Fibroblast of lung (primary cell): ENCODE data around the gene SEC14L2. TPM values are rescaled to one million over a fixed set of nuclear protein-coding genes. Genes with fewer than 3 reads are reported as not detected.

ENCODE experiments used
- DNase-seq, 2 donors: peaks; one replicate each; pipeline versions ENCODE4 v3.0.0 to v3.0.0-alpha.2; 2010; ENCODE audit warnings: low read depth in 2 of 2
- H2AFZ ChIP-seq: 2 replicates; pipeline ENCODE4 v1.5.1; 2012; ENCODE audit warnings: low read length, control low read depth, inconsistent platforms
- H3K27ac ChIP-seq: 2 replicates; pipeline ENCODE4 v1.5.1; 2011; ENCODE audit warnings: low read length, control low read depth; ENCODE audit not compliant: insufficient read depth
- H3K27me3 ChIP-seq: 2 replicates; pipeline ENCODE4 v1.5.1; 2011; ENCODE audit warnings: mild to moderate bottlenecking, low read length; ENCODE audit not compliant: control insufficient read depth, insufficient read depth
- H3K36me3 ChIP-seq: 2 replicates; pipeline ENCODE4 v1.5.1; 2011; ENCODE audit warnings: low read length; ENCODE audit not compliant: control insufficient read depth, insufficient read depth
- H3K4me1 ChIP-seq: 2 replicates; pipeline ENCODE4 v1.5.1; 2011; ENCODE audit warnings: low read length; ENCODE audit not compliant: control insufficient read depth, insufficient read depth; ENCODE audit errors: extremely low read depth
- H3K4me2 ChIP-seq: 2 replicates; pipeline ENCODE4 v1.5.1; 2011; ENCODE audit warnings: low read length, control low read depth; ENCODE audit not compliant: insufficient read depth; ENCODE audit errors: extremely low read depth
- H3K4me3 ChIP-seq, 4 experiments: fragments of 200-600 bp in 1 of 4; sonication (generic) in 1 of 4; replicated peaks in 1 of 4; 2 replicates each; pipeline ENCODE4 v1.5.1; 2011 to 2016; ENCODE audit warnings: low read length in 4 of 4, low read depth in 3 of 4, mild to moderate bottlenecking in 3 of 4, control low read depth in 2 of 4, inconsistent platforms in 1 of 4, mixed read lengths in 1 of 4; ENCODE audit not compliant: insufficient read depth in 1 of 4; ENCODE audit errors: control extremely low read depth in 1 of 4
- H3K79me2 ChIP-seq: 2 replicates; pipeline ENCODE4 v1.5.1; 2012; ENCODE audit warnings: mild to moderate bottlenecking, low read length, inconsistent platforms; ENCODE audit not compliant: control insufficient read depth, insufficient read depth
- H3K9ac ChIP-seq: 2 replicates; pipeline ENCODE4 v1.5.1; 2011; ENCODE audit warnings: mild to moderate bottlenecking, low read length, control low read depth; ENCODE audit not compliant: insufficient read depth
- H3K9me3 ChIP-seq: 2 replicates; pipeline ENCODE4 v1.5.1; 2012; ENCODE audit warnings: low read depth, low read length; ENCODE audit not compliant: control insufficient read depth, insufficient read depth
- H4K20me1 ChIP-seq: 2 replicates; pipeline ENCODE4 v1.5.1; 2011; ENCODE audit warnings: low read length; ENCODE audit not compliant: control insufficient read depth, insufficient read depth; ENCODE audit errors: extremely low read depth
- CTCF ChIP-seq, 2 donors: IDR thresholded peaks in 1 of 2; conservative IDR thresholded peaks in 1 of 2; 1 replicate in 1 of 2; 2 replicates in 1 of 2; pipeline ENCODE4 v1.5.1; 2011 to 2012; ENCODE audit warnings: low read length in 2 of 2, control low read depth in 1 of 2, inconsistent platforms in 1 of 2, low read depth in 1 of 2, mild to moderate bottlenecking in 1 of 2
- EZH2 ChIP-seq: IDR thresholded peaks from 2 replicates; pipeline ENCODE4 v1.5.1; 2012; ENCODE audit warnings: low read length, control low read depth, mild to moderate bottlenecking; ENCODE audit errors: missing control alignments
- polyA plus RNA-seq, 2 donors: library from polyadenylated mRNA; depleted of rRNA in 1 of 2; stranded (reverse) in 1 of 2; unstranded in 1 of 2; fragments of >200 nt; gene quantifications; 2 replicates each; pipeline ENCODE4 v1.2.1, GENCODE V29; 2011 to 2012; ENCODE audit warnings: missing spikeins in 1 of 2
- total RNA-seq: library from RNA; depleted of rRNA; stranded (reverse); fragments of >200 nt; gene quantifications from 2 replicates; pipeline ENCODE4 v1.2.1, GENCODE V29; 2014

Gene SEC14L2
- total and polyA plus RNA-seq, 2 donors (not counting 1 experiment from before 2014, with no cell fraction given), result 5.8 to 10.2 TPM

- Histone ChIP-seq H3K27me3 (no peaks in the 10 kb centered on the region), H3K9me3 (no peaks in the 10 kb centered on the region), H3K79me2 (no peaks in the 10 kb centered on the region), H3K9ac (peak within 1 kb of the TSS; percentile 69), H4K20me1 (no peaks in the 10 kb centered on the region), H3K4me3 (peak within 1 kb of the TSS; percentile 58 to 73 (median 63)), H3K36me3 (no peaks in the 10 kb centered on the region), H3K27ac (peak within 1 kb of the TSS; percentile 93), H3K4me1 (peaks cover 32% of the 10 kb centered on the region), H3K4me2 (peak within 1 kb of the TSS; percentile 67), H2AFZ (peak within 1 kb of the TSS; percentile 39)
- DNase-seq, result peak; percentile 63 to 67
- TF ChIP-seq EZH2 (no peak), CTCF (conservative IDR thresholded peaks at IDR 0.05 in 1 of 2, IDR thresholded peaks at IDR 0.05 in 1 of 2; ENCODE audit: low read depth in 1 of 2, low read length in 2 of 2) (no peak)
These were observed 29.0 kb downstream of the SEC14L2 start, which contains the start of gene MTFP1 for GRCh38 chr22:30425616-30426387. MTFP1 (plus strand) TSS chr22:30425768; CDS start chr22:30425880, 112 bp downstream.

GRCh38 chr22:30426388-30427353 lies 29.9 kb downstream of the SEC14L2 start:
- DNase-seq, result peak; percentile 64 to 73
- no peaks in the 10 kb centered on the region for H3K27me3 ChIP-seq
- H2AFZ ChIP-seq, result peak overlapping the region; percentile 39
- H3K9ac ChIP-seq, result peak overlapping the region; percentile 69
- no peak for TF ChIP-seq EZH2
- peak; percentile 72 to 77 for TF ChIP-seq CTCF (conservative IDR thresholded peaks at IDR 0.05 in 1 of 2, IDR thresholded peaks at IDR 0.05 in 1 of 2; ENCODE audit: low read depth in 1 of 2, low read length in 2 of 2)
- H3K4me2 ChIP-seq, result peak overlapping the region; percentile 67
- peaks cover 23% of the 10 kb centered on the region for H3K4me1 ChIP-seq
- no peaks in the 10 kb centered on the region for H3K9me3 ChIP-seq
- no peaks in the 10 kb centered on the region for H3K79me2 ChIP-seq
- H3K36me3 ChIP-seq, result no peaks in the 10 kb centered on the region
- peak overlapping the region; percentile 58 to 73 (median 63) for H3K4me3 ChIP-seq
- H3K27ac ChIP-seq, result peak overlapping the region; percentile 93
- no peaks in the 10 kb centered on the region for H4K20me1 ChIP-seq

GRCh38 chr22:30427871-30428270 lies 31.1 kb downstream of the SEC14L2 start:
- H3K36me3 ChIP-seq, result no peaks in the 10 kb centered on the region
- no peaks in the 10 kb centered on the region for H4K20me1 ChIP-seq
- H3K27ac ChIP-seq, result no peak overlapping the region
- no peak overlapping the region for H2AFZ ChIP-seq
- H3K9me3 ChIP-seq, result no peaks in the 10 kb centered on the region
- H3K4me1 ChIP-seq, result peaks cover 13% of the 10 kb centered on the region
- DNase-seq, result no peak
- no peak overlapping the region for H3K4me2 ChIP-seq
- H3K4me3 ChIP-seq, result no peak overlapping the region
- TF ChIP-seq EZH2 (no peak), CTCF (conservative IDR thresholded peaks at IDR 0.05 in 1 of 2, IDR thresholded peaks at IDR 0.05 in 1 of 2; ENCODE audit: low read depth in 1 of 2, low read length in 2 of 2) (no peak)
- no peaks in the 10 kb centered on the region for H3K79me2 ChIP-seq
- H3K9ac ChIP-seq, result no peak overlapping the region
- no peaks in the 10 kb centered on the region for H3K27me3 ChIP-seq
